Transverse colon (tissue), 4 donors: ENCODE measurements around the gene C5orf34. TPM values are rescaled to one million over a fixed set of nuclear protein-coding genes. Genes with fewer than 3 reads are reported as not detected.

Experiments used
- DNase-seq: peaks from one replicate; pipeline ENCODE4 v3.0.0-alpha.2; 2019
- H3K27ac ChIP-seq, 4 donors: fragments of 200-600 bp; sonication (generic); 2 replicates each; pipeline ENCODE4 v1.5.1; 2016 to 2018; ENCODE audit warnings: inconsistent platforms in 4 of 4
- H3K27me3 ChIP-seq: fragments of 200-600 bp; sonication (generic); 2 replicates; pipeline ENCODE4 v1.5.1; 2017; ENCODE audit warnings: inconsistent platforms
- H3K36me3 ChIP-seq, 4 donors: fragments of 200-600 bp; sonication (generic); 2 replicates each; pipeline ENCODE4 v1.5.1; 2017 to 2019; ENCODE audit warnings: inconsistent platforms in 4 of 4
- H3K4me1 ChIP-seq, 4 donors: fragments of 200-600 bp; sonication (generic); 2 replicates each; pipeline ENCODE4 v1.5.1; 2017 to 2020; ENCODE audit warnings: inconsistent platforms in 4 of 4
- H3K4me3 ChIP-seq, 4 donors: fragments of 200-600 bp; sonication (generic); 1 replicate in 1 of 4; 2 replicates in 3 of 4; pipeline versions ENCODE4 v1.5.1 to v1.6.1; 2017 to 2019; ENCODE audit warnings: inconsistent platforms in 4 of 4
- H3K9me3 ChIP-seq, 2 donors: fragments of 200-600 bp; sonication (generic); 2 replicates each; pipeline ENCODE4 v1.5.1; 2017 to 2019; ENCODE audit warnings: inconsistent platforms in 2 of 2
- CTCF ChIP-seq, 5 experiments: fragments of 200-600 bp in 3 of 5; fragments of 450-650 bp in 2 of 5; sonication (generic) in 3 of 5; IDR thresholded peaks; 1 replicate in 2 of 5; 2 replicates in 3 of 5; pipeline ENCODE4 v1.5.1; 2016 to 2017; ENCODE audit warnings: antibody characterized with exemption in 5 of 5, inconsistent platforms in 3 of 5, mild to moderate bottlenecking in 2 of 5, moderate library complexity in 1 of 5
- EP300 ChIP-seq: sonication (generic); formaldehyde crosslinking; IDR thresholded peaks from one replicate; pipeline ENCODE4 v1.6.1; 2017; ENCODE audit warnings: antibody characterized with exemption, low read depth
- POLR2A ChIP-seq: fragments of 450-650 bp; IDR thresholded peaks from one replicate; pipeline ENCODE4 v1.6.1; 2016; ENCODE audit warnings: antibody characterized with exemption, mild to moderate bottlenecking, moderate library complexity
- POLR2AphosphoS5 ChIP-seq, 3 donors: sonication (generic); formaldehyde crosslinking; IDR thresholded peaks; one replicate each; pipeline ENCODE4 v1.6.1; 2016; ENCODE audit warnings: antibody characterized with exemption in 3 of 3
- WGBS, 2 donors: methylation state at CpG; one replicate each; pipeline ENCODE4 v1.1.5; 2018; ENCODE audit warnings: low coverage in 1 of 2; 5-methylcytosine and 5-hydroxymethylcytosine counted together
- in situ Hi-C, 4 donors: fragments of 200-750 bp; cut with MboI; loops; one replicate each; pipeline versions ENCODE4 v1.15.0 to v1.15.1; 2017; ENCODE audit warnings: low sequenced_read_pairs in 3 of 4, low pct_ligation_motif_present in 1 of 4, low pct_unique_long_range_greater_than_20kb in 1 of 4
- intact Hi-C: fragments of 100-400 bp; cut with DNase I; formaldehyde crosslinking; loops from one replicate; pipeline ENCODE4 v1.15.1; 2023; ENCODE audit warnings: low total_unique reads
- total RNA-seq, 4 donors: library from RNA; depleted of rRNA; stranded (reverse); fragments of >200 nt; gene quantifications; one replicate each; pipeline ENCODE4 v1.1.0, GENCODE V29; 2016

The C5orf34 gene
- total RNA-seq, 4 donors from 2014 or later = 0.55 to 4.0 (median 3.2) TPM; not detected in 1

DNA sequence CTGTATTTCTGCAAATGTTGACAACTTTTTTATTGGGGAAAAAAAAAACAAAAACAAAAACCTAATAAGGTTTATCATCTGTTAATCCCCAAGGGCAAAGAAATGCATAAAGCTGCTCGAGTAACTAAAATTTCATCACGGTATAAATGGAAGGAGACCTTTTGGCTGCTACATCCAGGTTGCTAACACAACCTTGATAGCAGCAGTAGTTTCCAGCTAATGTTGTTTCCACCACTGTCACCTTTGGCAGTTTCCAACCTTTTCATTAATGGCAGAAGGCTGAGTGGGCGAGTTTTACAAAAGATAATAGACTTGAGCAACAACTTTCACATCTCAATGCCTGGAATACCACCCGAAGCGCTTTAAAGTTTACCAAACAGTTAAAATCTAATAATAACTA is 33.4 kb upstream of the C5orf34 start:
- Histone ChIP-seq H3K27ac (no peak overlapping the region), H3K4me1 (peaks cover 0 to 23% (median 3%) of the 10 kb centered on the region in 4 donors), H3K36me3 (peaks cover 0 to 49% (median 16%) of the 10 kb centered on the region in 4 donors), H3K4me3 (no peak overlapping the region), H3K27me3 (no peaks in the 10 kb centered on the region), H3K9me3 (no peaks in the 10 kb centered on the region)
- WGBS, 2 donors = 85 to 90% methylated on average over 4 to 5 of the region's 5 CpGs
- intact Hi-C loops = no loop called here
- in situ Hi-C loops = no loop called here
- TF ChIP-seq EP300 (no peak), POLR2AphosphoS5 (IDR thresholded peaks at IDR 0.05) (no peak), POLR2A (no peak), CTCF (IDR thresholded peaks at IDR 0.05) (no peak)
- DNase-seq = no peak

- intact Hi-C loops (no loop called here), in situ Hi-C loops (no loop called here)
- WGBS, 2 donors = 92% methylated on average over 2 of the region's 2 CpGs
- Histone ChIP-seq H3K4me3 (no peak overlapping the region), H3K9me3 (no peaks in the 10 kb centered on the region), H3K27me3 (no peaks in the 10 kb centered on the region), H3K27ac (no peak overlapping the region), H3K4me1 (peaks cover 0 to 15% (median 0%) of the 10 kb centered on the region in 4 donors), H3K36me3 (peaks cover 0 to 57% (median 18%) of the 10 kb centered on the region in 4 donors)
- TF ChIP-seq CTCF (IDR thresholded peaks at IDR 0.05) (no peak), POLR2AphosphoS5 (IDR thresholded peaks at IDR 0.05) (no peak), POLR2A (no peak), EP300 (no peak)
- no peak for DNase-seq
These were observed 32.6 kb upstream of the C5orf34 start for GRCh38 chr5:43547532-43547931.

GRCh38 chr5:43543434-43543833 is 28.5 kb upstream of the C5orf34 start:
- Histone ChIP-seq H3K9me3 (no peaks in the 10 kb centered on the region), H3K4me1 (no peaks in the 10 kb centered on the region), H3K36me3 (peaks cover 0 to 77% (median 19%) of the 10 kb centered on the region in 4 donors), H3K27me3 (no peaks in the 10 kb centered on the region), H3K4me3 (no peak overlapping the region), H3K27ac (no peak overlapping the region)
- DNase-seq = no peak
- TF ChIP-seq CTCF (IDR thresholded peaks at IDR 0.05) = no peak
- no peak for TF ChIP-seq POLR2A
- no peak for TF ChIP-seq EP300
- TF ChIP-seq POLR2AphosphoS5 (IDR thresholded peaks at IDR 0.05) = no peak
- in situ Hi-C loops = no loop called here
- intact Hi-C loops = no loop called here

DNA sequence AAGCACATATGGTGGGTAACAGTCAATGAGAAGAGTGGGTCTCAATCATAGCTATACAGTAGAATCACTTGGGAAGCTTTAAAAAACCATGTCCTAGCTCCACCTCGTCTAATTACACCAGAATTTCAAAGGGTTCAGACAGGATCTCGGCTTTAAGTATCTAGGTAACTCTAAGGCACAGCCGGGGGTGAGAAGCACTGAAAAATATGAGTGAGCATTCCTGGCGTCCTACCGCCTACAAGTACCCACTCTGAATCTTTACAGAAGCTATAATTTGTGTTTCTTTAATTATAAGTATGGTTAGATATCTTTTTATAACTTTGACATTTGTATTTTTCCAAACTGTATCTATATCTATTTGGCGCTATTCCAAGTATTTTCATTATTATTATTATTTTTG is 25.8 kb upstream of the C5orf34 start:
- H3K27me3 ChIP-seq = no peaks in the 10 kb centered on the region
- no peak for TF ChIP-seq POLR2AphosphoS5 (IDR thresholded peaks at IDR 0.05)
- no peak for TF ChIP-seq POLR2A
- TF ChIP-seq EP300 = no peak
- TF ChIP-seq CTCF (IDR thresholded peaks at IDR 0.05) = no peak
- WGBS, 2 donors = 90 to 91% methylated on average over 6 of the region's 6 CpGs
- peaks cover 0 to 68% (median 22%) of the 10 kb centered on the region in 4 donors for H3K36me3 ChIP-seq
- no peak overlapping the region for H3K27ac ChIP-seq
- intact Hi-C loops (no loop called here), in situ Hi-C loops (no loop called here)
- H3K4me1 ChIP-seq = no peaks in the 10 kb centered on the region
- H3K9me3 ChIP-seq = no peaks in the 10 kb centered on the region
- no peak overlapping the region for H3K4me3 ChIP-seq
- DNase-seq = no peak
